GM10266 (cell line): ENCODE results near the gene CHKB.
"Not testable (repeated sequence)": the region's sequence is repeated elsewhere in the genome, so short reads cannot be mapped to it uniquely, and the experiment has no call there.

Source experiments
- DNase-seq: peaks from one replicate; pipeline ENCODE4 v3.0.0; 2012; ENCODE audit errors: extremely low spot score
- TF ChIP-seq, protein P1 (sequence below): IDR thresholded peaks from 2 replicates; pipeline ENCODE4 v1.5.1; 2012; ENCODE audit warnings: mild to moderate bottlenecking, low read depth; ENCODE audit not compliant: control insufficient read depth, insufficient read depth; ENCODE audit errors: missing control alignments

Gene CHKB

DNA sequence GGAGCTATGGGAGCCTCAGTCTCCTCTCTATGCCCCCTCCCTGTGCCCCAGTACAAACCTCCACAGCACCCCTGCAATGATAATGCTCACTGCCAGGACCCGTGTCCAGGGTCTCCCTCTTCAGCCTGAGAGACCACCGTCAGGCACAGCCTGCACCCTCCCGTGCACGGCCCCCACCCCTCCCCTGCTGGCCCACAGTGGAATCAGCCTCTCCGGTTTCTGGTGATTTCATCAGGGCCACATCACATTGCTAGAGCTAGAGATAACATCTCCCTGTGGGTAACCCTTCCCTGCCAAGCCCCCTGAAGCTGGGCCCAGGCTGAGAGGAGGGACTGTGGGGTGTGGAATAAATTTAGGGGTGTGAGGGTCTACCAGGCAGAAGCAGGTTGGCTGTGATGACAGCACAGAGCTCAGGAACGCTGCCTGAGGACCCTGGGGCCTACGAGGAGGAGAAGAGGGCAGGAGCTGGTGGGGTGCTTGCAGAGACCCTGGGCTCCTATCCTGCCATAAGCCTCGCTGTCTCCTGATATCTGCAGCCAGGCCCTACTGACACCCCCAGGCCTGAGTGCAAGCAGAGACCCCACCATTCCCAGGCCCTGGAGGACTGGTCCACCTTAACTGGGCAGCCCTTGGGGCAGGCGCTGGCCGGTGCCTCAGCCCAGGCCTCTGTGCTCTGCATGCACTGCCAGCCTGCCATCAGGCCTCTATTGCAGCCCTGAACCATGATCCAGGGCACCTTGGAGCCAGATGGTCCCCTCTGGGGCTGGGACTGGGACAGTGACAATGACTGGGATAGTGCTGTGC lies 36.9 kb downstream of the CHKB start, which contains the start of gene KLHDC7B:
KLHDC7B (plus strand) TSS at position 378 of the 804 bp plus-strand sequence; CDS start at position 723, 345 bp downstream.
- peak; percentile 52 for DNase-seq
- TF ChIP-seq, protein P1, sequence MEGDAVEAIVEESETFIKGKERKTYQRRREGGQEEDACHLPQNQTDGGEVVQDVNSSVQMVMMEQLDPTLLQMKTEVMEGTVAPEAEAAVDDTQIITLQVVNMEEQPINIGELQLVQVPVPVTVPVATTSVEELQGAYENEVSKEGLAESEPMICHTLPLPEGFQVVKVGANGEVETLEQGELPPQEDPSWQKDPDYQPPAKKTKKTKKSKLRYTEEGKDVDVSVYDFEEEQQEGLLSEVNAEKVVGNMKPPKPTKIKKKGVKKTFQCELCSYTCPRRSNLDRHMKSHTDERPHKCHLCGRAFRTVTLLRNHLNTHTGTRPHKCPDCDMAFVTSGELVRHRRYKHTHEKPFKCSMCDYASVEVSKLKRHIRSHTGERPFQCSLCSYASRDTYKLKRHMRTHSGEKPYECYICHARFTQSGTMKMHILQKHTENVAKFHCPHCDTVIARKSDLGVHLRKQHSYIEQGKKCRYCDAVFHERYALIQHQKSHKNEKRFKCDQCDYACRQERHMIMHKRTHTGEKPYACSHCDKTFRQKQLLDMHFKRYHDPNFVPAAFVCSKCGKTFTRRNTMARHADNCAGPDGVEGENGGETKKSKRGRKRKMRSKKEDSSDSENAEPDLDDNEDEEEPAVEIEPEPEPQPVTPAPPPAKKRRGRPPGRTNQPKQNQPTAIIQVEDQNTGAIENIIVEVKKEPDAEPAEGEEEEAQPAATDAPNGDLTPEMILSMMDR = no peak

DNA sequence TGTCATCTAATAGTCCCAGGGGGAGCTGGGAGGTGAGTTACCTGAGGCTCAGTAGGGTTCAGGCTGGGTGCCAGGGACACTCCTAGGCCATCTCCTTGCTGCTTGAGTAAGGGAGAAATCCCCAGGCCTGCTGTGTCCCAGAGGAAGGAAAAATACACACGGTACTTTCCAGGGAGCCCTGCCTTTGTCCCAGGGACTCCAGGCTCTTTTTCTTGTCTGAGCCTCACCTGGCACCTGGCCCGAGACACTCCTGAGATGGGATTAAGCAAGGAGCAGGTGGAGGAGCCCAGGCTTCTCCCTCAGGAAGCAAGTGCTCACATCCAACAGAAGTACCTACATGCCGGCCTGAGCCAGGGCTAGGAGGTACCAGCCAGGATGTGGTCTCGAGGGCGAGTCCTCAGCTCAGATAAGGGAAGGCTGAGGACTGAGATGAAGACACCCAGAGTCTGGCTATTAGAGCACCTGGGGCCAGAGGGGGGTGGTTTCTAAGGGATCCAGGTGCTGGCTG lies 37.8 kb downstream of the CHKB start:
- DNase-seq = peak; percentile 43
- TF ChIP-seq, protein P1 = no peak

DNA sequence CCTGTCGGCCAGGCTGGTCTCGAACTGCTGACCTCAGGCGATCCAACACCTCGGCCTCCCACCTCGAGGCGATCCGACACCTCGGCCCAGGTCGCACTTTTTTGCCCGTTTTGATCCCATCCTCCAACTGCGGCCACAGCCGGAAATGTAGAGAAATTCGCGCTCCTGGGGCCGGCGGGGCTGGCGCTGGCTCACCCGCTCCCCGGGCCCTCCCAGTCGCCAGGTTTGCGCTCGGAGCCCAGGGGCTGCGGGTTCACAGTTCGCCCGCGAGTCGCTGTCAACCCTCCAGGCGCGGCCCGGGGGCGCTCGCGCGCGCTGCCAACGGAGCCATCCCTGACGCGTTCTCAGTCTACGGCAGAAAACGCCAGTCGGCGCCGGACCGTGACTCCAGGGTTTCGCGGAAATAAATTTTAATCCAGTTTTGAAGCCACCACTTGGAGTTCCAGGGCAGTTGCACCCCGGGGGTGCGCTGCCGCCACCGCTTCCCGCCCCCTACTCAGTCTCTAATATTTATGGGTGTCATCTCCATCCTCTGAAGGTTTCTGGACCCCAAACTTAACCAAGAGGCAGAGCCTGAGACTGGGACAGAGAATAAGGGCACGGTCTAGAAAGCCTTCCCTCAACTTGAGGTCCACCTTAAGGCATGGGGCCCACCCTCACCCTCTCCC lies 38.4 kb downstream of the CHKB start:
- DNase-seq = peak; percentile 87
- TF ChIP-seq, protein P1 = peak; percentile 68

DNA sequence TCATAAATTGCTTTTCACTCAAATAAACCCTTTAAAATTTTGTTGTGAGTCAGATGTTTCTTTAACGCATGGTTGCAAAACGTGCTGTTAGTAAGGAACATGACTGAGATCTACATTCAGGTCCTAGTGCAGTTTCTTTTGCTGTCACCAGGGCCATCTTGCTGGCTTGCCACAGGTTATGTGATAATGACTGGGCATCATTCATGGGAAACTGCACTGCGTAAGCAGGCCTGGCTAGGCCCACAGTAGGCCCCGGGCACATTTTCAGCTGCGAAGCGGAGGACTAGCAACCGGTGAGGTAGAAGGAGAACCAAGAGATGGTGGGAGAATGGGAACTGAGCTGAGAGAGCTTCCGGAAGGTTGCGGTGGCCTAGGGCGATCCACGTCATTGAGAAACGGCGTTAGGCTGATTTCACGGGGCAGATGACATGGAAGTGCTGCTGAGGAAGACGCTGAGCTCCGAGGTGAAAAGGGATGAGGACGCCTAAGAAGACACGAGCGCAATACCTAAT lies 40.2 kb downstream of the CHKB start:
- DNase-seq = peak; percentile 76
- TF ChIP-seq, protein P1 = no peak

DNA sequence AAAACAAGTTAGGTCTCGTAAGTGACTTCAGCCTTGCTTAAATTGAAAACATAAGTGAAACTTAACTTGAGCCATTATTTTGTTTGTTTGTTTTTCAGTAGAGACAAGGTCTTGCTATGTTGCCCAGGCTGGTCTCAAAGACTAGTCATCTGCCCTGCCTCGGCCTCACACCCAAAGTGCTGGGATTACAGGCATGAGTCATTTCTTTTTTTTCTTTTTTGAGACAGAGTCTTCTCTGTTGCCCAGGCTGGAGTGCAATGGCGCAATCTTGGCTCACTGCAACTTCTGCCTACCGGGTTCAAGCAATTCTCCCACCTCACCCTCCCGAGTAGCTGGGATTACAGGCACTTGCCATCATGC lies 41.0 kb downstream of the CHKB start:
- not testable (repeated sequence) for DNase-seq

DNA sequence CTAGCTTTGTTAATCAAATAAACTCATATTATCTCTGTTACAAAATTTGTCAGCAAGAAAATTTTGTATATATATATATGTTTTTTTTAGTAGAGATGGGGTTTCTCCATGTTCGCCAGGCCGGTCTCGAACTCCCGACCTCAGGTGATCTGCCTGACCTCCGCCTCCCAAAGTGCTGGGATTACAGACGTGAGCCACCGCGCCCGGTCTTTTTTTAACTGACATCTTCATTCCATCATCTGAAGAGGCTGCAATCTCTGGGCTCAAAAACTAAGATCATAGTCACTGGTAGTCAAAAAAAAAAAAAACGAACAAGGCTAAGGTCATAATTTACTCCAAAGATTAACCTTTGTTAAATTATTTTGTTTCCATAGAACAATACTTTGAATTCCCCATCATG lies 42.3 kb downstream of the CHKB start:
- no peak for DNase-seq
- TF ChIP-seq, protein P1 = no peak

DNA sequence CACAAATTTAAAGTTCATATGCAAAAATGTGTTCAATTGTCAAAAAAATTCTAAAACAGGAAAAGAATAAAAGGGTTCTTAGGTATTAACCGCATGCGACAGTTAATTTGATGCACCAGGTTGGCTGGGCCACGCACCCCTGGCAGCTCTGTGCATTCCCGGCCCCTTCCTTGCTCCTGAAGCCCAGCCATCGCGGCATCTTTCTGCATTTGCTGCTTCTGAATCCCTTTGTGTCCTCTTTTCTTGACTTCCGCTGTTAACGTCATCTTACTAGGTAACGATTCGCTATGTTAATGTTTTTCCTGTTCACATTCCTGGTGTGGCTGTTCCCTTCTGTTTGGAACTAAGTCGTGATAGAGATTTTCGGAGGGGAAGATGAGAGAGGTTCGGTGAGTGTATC lies 44.9 kb downstream of the CHKB start:
- no peak for DNase-seq
- TF ChIP-seq, protein P1 = no peak
